Hematopoietic multipotent progenitor cell treated with erythropoietin and hydrocortisone succinate and interleukin-3 and kit ligand, for 15 days (in vitro differentiated cells): Measurements from ENCODE around the gene LTBP2.
A peak's percentile ranks its signal among the peaks of the same experiment; 100 is the strongest.
"Not testable (repeated sequence)": the region's sequence is repeated elsewhere in the genome, so short reads cannot be mapped to it uniquely, and the experiment has no call there.

Experiments
- DNase-seq: peaks from one replicate; pipeline ENCODE4 v3.0.0-alpha.2; 2015; ENCODE audit warnings: low spot score

Gene LTBP2

GRCh38 chr14:74482571-74482970 lies 129.5 kb downstream of the LTBP2 start:
- DNase-seq, result no peak

GRCh38 chr14:74480046-74480445 lies 132.0 kb downstream of the LTBP2 start:
- DNase-seq, result no peak

- DNase-seq, result no peak
These were observed 132.9 kb downstream of the LTBP2 start for GRCh38 chr14:74478996-74479635.

GRCh38 chr14:74476607-74477006 lies 135.4 kb downstream of the LTBP2 start:
- DNase-seq, result no peak

- no peak for DNase-seq
These were observed 135.9 kb downstream of the LTBP2 start for GRCh38 chr14:74476107-74476506.

GRCh38 chr14:74475678-74476077 lies 136.4 kb downstream of the LTBP2 start:
- no peak for DNase-seq

GRCh38 chr14:74474376-74474775 lies 137.7 kb downstream of the LTBP2 start:
- DNase-seq, result no peak

- DNase-seq, result no peak
These were observed 139.4 kb downstream of the LTBP2 start for GRCh38 chr14:74472601-74473000.

GRCh38 chr14:74469548-74470518 lies 142.2 kb downstream of the LTBP2 start:
- no peak for DNase-seq

GRCh38 chr14:74468513-74468912 lies 143.5 kb downstream of the LTBP2 start:
- no peak for DNase-seq

- DNase-seq, result no peak
These were observed 146.7 kb downstream of the LTBP2 start for GRCh38 chr14:74465335-74465734.

- no peak for DNase-seq
These were observed 147.3 kb downstream of the LTBP2 start for GRCh38 chr14:74464785-74465184.

- no peak for DNase-seq
These were observed 148.3 kb downstream of the LTBP2 start for GRCh38 chr14:74463697-74464096.

- no peak for DNase-seq
These were observed 149.0 kb downstream of the LTBP2 start for GRCh38 chr14:74462993-74463392.

GRCh38 chr14:74459976-74460375 lies 152.1 kb downstream of the LTBP2 start:
- no peak for DNase-seq

- peak; percentile 37 for DNase-seq
These were observed 152.6 kb downstream of the LTBP2 start for GRCh38 chr14:74459289-74459946.

GRCh38 chr14:74457565-74457895 lies 154.5 kb downstream of the LTBP2 start:
- no peak for DNase-seq

GRCh38 chr14:74456684-74457564 lies 155.1 kb downstream of the LTBP2 start:
- no peak for DNase-seq

- DNase-seq, result not testable (repeated sequence)
These were observed 157.6 kb downstream of the LTBP2 start for GRCh38 chr14:74454397-74454796.
